Measurements from ENCODE around the gene SLCO2A1.

DNA sequence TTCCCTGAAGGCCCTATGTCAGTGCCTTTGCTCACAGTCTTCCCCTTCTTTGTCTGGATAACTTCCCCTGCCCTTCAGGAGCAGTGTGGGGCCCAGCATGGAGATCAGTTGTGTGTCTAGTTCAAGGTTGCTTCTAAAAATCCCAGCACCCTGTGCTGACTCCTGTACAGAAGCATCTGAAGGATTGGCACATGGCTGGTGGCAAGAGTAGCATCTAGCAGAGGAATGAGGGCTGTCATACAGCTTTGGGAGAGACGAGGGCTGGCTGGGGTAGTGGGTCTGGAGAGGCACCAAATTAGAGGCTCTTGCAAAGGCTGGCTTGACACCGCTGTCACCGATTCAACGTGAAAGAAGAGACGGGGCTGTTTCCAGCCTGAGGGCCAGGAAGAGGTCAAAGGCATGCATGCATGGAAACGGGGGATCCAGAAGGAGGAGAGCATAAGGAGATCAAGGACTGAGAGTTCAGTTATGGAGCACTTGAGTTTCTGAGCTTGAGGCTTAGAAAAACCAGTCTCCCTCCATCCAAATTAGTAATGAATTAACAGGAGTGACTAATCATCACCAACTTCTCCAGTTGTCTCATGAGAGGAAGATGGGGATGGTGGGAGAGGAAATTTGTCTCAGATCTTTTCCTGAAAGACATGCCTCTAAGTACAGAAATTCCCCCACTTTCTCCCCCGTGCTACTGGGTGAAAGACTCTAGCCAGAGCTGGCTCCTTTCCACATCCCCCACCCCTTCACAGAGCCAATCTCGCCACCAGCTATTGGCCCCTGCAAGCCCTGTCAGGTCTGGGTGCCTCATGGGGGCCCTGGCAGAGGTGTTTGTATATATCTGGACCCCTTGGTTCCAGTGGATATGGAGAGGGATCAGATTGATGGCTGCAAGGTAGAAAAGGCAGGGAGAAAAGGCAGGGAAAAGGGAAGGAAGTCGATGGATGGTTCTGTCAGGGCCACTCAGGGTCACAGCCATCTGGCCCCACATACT lies 45.9 kb downstream of the SLCO2A1 start:
- TF ChIP-seq, protein P1, sequence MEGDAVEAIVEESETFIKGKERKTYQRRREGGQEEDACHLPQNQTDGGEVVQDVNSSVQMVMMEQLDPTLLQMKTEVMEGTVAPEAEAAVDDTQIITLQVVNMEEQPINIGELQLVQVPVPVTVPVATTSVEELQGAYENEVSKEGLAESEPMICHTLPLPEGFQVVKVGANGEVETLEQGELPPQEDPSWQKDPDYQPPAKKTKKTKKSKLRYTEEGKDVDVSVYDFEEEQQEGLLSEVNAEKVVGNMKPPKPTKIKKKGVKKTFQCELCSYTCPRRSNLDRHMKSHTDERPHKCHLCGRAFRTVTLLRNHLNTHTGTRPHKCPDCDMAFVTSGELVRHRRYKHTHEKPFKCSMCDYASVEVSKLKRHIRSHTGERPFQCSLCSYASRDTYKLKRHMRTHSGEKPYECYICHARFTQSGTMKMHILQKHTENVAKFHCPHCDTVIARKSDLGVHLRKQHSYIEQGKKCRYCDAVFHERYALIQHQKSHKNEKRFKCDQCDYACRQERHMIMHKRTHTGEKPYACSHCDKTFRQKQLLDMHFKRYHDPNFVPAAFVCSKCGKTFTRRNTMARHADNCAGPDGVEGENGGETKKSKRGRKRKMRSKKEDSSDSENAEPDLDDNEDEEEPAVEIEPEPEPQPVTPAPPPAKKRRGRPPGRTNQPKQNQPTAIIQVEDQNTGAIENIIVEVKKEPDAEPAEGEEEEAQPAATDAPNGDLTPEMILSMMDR (IDR thresholded peaks at IDR 0.05) = no peak
- TF ChIP-seq EZH2 (IDR thresholded peaks at IDR 0.05; ENCODE audit: borderline replicate concordance, insufficient read depth, low read depth, low read length, poor library complexity, severe bottlenecking) = no peak
